CD4-positive, alpha-beta T cell treated with Interleukin-15 for 4 hours (primary cell): ENCODE results near the gene EME1.
A peak's percentile ranks its signal among the peaks of the same experiment; 100 is the strongest.

ENCODE experiments used
- DNase-seq: peaks from one replicate; pipeline ENCODE4 v3.0.0-alpha.2; 2020; ENCODE audit warnings: low spot score

Gene EME1

DNA sequence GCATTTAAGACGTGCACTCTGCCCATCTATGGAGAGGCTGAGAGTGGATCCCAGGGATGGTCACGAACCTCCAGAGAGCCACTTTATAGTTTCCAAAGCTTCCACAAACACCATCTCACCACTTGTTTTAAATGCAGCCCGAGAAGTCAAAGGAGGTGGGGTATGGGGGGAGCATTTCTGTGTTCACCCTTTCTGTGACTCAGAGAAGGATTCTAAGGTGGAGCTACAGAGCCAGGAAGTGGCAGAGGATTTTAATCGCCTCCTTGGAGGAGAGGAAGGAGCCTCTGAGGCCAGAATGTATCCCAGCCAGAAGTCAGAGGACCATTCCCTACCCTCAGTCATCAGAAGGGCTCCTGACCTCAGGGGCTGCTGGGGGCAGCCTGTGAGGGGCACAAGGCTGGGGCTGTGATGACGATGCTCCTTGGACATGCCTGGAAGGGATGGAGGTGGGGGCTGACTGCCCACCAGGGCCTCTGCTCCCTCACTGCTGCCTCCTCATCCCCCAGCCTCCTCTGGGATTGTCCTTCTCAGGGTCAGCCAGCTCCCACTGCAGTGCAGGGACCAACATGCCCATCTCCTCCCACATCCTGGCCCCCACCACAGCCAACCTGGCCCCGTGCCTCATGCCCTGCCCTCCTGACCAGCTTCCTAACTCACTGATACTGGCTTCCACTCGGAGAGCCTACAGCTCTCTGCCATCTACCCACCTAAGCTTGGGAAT lies 24.3 kb upstream of the EME1 start:
- no peak for DNase-seq

- DNase-seq: no peak
Measured at GRCh38 chr17:50349243-50349600, 23.8 kb upstream of the EME1 start.

DNA sequence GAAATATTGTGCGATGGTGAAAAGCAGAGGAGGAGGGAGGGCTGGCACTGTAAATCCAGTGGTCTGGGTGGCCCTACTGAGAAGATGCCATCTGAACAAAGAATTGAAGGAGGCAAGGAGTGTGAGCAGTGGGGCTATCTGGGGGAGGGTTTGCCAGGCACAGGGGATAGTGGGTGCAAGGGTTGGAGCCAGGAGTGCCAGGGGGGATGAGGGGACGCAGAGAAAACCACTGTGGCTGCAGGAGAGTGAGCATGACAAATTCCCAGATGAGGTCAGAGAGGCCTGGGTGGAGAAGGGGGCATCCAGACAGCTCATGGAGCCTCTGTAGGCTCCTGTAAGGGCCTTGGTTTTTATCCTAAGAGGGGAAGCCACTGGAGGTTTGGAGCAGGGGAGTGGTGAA lies 22.3 kb upstream of the EME1 start:
- no peak for DNase-seq

DNA sequence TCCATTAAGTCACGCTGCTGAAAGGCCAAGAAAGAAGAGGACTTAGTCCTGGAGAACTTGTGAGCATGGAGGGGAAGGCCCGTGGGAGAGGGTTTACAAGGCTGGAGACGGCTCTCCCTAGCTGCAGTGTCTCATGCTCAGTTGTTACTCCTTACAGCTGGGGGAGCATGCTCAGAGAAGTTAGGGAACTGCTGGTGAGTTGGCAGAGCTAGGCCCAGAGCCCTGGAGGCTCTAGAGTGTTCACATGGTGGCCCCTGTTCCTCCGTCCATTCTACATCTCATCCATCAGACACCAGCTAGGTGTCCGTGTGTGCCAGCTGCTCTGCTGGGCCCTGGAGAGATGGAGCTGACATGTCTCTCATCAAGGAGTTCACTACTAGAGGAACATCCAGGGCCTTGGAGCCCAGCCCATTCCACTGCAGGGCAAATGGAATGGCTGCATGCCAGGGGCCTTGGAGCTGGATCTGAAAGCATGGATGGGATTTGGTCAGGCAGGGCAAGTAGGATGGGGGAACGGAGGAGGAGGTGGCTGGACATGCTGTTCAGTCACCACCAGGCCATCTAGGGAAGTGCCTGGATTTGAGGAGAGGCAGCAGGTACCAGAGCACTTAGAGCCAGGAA lies 20.8 kb upstream of the EME1 start:
- DNase-seq: no peak

DNA sequence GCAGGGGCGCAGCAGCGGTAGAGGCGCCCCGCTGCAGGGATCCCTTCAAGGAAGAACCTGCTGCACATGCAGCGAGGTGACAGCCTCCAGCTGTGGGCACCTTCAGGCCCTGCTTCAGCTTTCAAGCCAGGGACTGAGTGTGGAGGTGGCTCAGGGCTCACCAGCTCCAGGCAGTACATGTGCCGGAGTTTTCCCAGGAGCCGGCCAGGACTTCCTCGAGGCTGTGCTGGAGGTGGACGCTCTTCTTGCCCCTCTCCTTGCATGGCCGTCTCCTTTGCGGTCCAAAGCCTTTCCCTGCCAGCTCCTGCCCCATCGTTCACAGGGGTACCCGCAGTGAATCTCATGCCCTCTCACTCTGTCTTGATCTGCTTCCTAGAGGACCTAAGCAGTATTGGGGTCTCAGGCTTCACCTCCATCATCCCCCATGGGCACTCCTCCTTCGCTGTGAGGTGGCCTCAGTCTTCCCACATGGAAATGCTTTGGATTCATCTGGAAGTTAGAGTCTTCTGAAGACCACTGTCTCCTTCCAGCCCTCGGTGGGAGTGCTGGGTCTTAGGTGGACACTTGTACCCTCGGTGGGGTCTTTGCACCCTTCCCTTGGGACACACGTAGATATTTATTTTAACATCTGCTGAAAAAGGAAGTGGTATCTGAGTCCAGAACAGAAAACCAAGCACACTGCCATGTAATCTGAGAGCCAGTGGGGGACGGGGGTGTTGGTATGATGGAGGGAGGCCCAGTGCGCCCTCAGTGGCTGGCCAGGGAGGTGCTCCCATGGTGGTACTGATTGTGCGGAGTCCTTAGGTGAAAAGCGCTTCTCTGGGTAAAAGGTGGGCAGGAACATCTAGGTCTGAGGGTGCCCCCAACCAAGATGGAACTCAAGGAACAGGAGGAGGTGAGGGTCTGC lies 20.1 kb upstream of the EME1 start:
- no peak for DNase-seq

DNA sequence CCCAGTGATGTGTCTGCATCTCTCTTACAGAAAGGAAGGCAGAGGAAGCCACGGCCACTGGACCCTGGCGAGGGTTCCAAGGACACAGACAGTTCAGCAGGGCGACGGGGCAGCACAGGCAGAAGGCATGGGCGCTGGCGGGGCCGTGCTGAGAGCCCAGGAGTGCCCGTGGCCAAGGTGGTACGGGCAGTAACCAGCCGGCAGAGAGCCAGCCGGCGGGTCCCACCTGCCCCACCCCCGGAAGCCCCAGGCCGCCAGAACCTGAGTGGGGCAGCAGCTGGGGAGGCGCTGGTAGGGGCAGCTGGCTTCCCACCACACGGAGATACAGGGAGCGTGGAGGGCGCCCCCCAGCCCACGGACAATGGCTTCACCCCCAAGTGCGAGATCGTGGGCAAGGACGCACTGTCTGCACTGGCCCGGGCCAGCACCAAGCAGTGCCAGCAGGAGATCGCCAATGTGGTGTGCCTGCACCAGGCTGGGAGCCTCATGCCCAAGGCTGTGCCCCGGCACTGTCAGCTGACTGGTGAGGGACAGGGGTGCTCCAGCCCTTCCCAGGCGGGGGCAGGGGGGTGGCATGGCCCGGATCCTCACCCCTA lies 19.3 kb upstream of the EME1 start:
- DNase-seq: no peak

GRCh38 chr17:50354198-50354597 lies 18.8 kb upstream of the EME1 start:
- no peak for DNase-seq

DNA sequence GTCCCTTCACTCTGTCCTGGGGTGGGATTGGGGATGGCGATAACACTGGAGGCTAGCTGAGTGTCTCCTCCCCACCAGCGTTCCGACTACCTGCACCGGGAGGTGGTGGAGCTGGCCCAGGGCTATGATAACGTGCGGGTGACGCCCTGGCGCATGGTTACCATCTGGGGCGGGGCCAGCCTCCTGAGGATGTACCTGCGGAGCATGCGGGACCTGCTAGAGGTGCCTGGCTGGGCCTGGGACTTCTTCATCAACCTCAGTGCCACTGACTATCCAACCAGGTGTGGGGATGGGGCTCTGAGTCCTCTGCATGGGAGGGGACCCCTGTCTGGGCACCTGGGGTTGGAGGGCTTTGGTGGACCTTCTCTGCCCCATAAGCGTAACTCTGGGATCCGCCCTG lies 18.3 kb upstream of the EME1 start:
- DNase-seq: no peak

- no peak for DNase-seq
Measured at GRCh38 chr17:50355336-50355700, 17.7 kb upstream of the EME1 start.

DNA sequence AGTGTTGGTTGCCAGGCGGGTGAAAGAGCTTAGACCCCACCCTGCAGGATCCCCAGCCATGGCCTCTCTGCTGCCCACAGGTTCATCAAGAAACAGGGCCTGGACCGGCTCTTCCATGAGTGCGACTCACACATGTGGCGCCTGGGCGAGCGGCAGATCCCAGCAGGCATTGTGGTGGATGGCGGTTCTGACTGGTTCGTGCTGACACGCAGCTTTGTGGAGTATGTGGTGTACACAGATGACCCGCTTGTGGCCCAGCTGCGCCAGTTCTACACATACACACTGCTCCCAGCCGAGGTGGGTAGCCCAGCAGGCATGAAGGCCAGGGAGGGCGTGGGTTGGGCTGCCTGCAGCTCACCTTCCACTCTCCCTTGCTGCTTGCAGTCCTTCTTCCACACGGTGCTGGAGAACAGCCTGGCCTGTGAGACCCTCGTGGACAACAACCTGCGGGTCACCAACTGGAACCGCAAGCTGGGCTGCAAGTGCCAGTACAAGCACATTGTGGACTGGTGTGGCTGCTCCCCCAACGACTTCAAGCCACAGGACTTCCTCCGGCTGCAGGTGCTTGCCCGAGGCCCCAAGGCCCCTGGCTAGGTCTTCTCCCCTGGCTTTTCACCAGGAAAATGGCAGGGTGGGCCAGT lies 17.2 kb upstream of the EME1 start:
- DNase-seq: no peak

DNA sequence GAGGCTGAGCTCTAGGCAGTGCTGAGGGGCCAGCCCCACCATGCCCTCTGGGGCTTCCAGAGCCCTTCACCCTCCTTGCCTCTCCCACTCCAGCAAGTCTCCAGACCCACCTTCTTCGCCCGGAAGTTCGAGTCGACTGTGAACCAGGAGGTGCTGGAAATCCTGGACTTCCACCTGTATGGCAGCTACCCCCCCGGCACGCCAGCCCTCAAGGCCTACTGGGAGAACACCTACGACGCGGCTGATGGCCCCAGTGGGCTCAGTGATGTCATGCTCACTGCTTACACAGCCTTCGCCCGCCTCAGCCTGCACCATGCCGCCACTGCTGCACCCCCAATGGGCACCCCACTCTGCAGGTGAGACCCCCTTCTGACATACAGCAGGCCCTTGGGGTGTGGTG lies 16.6 kb upstream of the EME1 start:
- no peak for DNase-seq

GRCh38 chr17:50356892-50357510 lies 16.0 kb upstream of the EME1 start:
- DNase-seq: no peak

GRCh38 chr17:50358177-50358576 lies 14.9 kb upstream of the EME1 start:
- no peak for DNase-seq

GRCh38 chr17:50359005-50359699 lies 13.9 kb upstream of the EME1 start:
- DNase-seq: no peak

- no peak for DNase-seq
Measured at GRCh38 chr17:50359998-50360461, 13.0 kb upstream of the EME1 start.

- no peak for DNase-seq
Measured at GRCh38 chr17:50360486-50361115, 12.4 kb upstream of the EME1 start.

DNA sequence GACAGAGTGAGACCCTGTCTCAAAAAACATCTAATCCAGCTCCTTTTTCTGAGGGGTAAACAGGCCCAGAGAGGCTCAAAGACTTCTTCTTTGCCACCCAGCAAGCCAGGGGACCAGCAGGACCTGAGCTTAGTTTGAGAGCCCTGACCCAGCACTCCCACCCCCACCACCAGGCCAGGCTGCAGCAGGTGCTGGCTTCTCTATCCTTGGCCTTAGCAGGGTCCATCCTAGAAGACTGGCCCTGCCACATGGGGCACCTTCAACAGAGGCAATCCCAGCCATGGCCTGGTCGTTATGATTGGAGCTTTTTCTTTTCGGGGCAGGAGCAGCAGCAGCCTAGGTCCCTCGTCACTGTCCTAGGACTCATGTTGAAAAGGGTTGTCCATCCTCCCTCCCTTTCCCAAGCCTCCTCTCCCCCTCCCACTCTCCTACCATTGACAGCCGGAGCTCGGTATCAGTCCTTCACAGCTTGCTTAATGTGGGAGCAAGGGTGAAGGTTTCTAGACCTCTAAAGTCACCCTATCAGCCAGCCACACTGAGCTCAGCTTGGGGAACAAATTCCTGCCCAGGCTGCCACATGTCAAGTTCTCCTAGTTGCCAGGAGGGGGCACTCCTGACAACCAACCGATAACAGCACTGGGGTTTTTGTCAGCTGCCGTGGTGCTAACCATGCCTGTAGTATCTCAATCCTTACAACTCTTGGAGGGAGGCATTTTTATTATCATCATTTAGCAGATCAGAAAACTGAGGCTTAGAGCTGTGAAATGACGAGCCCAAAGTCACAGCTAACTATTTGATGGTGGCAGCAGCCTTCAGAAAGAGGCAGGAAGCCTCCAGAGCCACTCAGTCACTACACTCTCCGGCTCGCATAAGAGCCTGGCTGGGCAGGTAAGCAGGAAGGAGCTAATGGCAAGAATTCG lies 11.2 kb upstream of the EME1 start:
- peak; percentile 66 for DNase-seq

DNA sequence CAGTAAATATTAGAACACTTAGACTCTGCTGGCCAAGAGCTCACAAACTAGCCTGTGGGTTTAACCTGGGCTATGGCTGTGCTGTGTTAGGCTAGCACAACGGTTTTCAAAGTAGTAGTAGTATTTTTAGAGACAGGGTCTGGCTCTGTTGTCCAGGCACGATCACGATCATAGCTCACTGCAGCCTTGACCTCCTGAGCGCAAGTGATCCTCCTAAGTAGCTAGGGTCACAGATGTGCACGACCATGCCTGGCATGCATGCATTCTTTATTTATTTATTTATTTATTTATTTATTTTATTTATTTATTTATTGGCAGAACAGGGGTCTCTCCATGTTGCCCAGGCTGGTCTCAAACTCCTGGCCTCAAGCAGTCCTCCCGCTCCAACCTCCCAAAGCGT lies 10.4 kb upstream of the EME1 start:
- DNase-seq: no peak
